Activated CD4-positive, alpha-beta memory T cell treated with anti-CD3 and anti-CD28 coated beads for 36 hours (primary cell): Measurements from ENCODE around the gene TJP3. TPM values are rescaled to one million over a fixed set of nuclear protein-coding genes. Genes with fewer than 3 reads are reported as not detected.

ENCODE experiments used
- CTCF ChIA-PET: fragments of 350-600 bp; sonication (Branson Sonifier 250); formaldehyde crosslinking; loops from one replicate; lab custom pipeline; 2021; ENCODE audit warnings: antibody characterized with exemption, inconsistent platforms; lab: Charles Lee
- POLR2A ChIA-PET: fragments of 350-600 bp; sonication (Branson Sonifier 250); formaldehyde crosslinking; loops from one replicate; lab custom pipeline; 2021; ENCODE audit warnings: antibody characterized with exemption; lab: Charles Lee
- DNase-seq: peaks from one replicate; pipeline ENCODE4 v3.0.0-alpha.2; 2020
- H3K27ac Mint-ChIP-seq: one replicate; pipeline ENCODE4 v1.8.0; 2021; ENCODE audit warnings: mixed read lengths
- H3K27me3 Mint-ChIP-seq: one replicate; pipeline ENCODE4 v1.8.0; 2021; ENCODE audit warnings: mixed read lengths
- H3K36me3 Mint-ChIP-seq: one replicate; pipeline ENCODE4 v1.8.0; 2021; ENCODE audit warnings: mixed read lengths
- H3K4me1 Mint-ChIP-seq: one replicate; pipeline ENCODE4 v1.8.0; 2021; ENCODE audit warnings: low read depth, mixed read lengths
- H3K4me3 Mint-ChIP-seq: one replicate; pipeline ENCODE4 v1.8.0; 2021; ENCODE audit warnings: mild to moderate bottlenecking, mixed read lengths
- H3K9me3 Mint-ChIP-seq: one replicate; pipeline ENCODE4 v1.8.0; 2021; ENCODE audit warnings: mixed read lengths
- intact Hi-C: fragments of 100-400 bp; cut with micrococcal nuclease; formaldehyde crosslinking; loops from one replicate; pipeline ENCODE4 v1.15.1; 2023
- total RNA-seq, 2 experiments: library from RNA; stranded (reverse); gene quantifications; one replicate each; pipeline ENCODE4 v1.2.3, GENCODE V29; 2021

The TJP3 gene
- total RNA-seq, 2 experiments from 2014 or later, result 3.1 to 3.7 TPM

- H3K27me3 Mint-ChIP-seq, result no peaks in the 10 kb centered on the region
- no peaks in the 10 kb centered on the region for H3K36me3 Mint-ChIP-seq
- H3K9me3 Mint-ChIP-seq, result no peaks in the 10 kb centered on the region
- ChIA-PET POLR2A (no interaction called here), CTCF (interaction anchor here (0.6 to 0.7 kb wide), 2 partner anchors 26 kb away, joined by 3 read pairs; no protein-coding TSS in a partner anchor)
- H3K4me3 Mint-ChIP-seq, result no peak overlapping the region
- no peak overlapping the region for H3K27ac Mint-ChIP-seq
- no peak for DNase-seq
- intact Hi-C loops, result no loop called here
- H3K4me1 Mint-ChIP-seq, result peaks cover 23% of the 10 kb centered on the region
Observed at GRCh38 chr19:3695986-3696659, 12.1 kb upstream of the TJP3 start.

GRCh38 chr19:3696660-3696995 is 11.6 kb upstream of the TJP3 start:
- ChIA-PET CTCF (interaction anchor here (1.5 kb wide), 1 partner anchor 30 kb away, joined by 6 read pairs; no protein-coding TSS in a partner anchor), POLR2A (no interaction called here)
- H3K4me1 Mint-ChIP-seq, result peaks cover 18% of the 10 kb centered on the region
- H3K27ac Mint-ChIP-seq, result no peak overlapping the region
- intact Hi-C loops, result no loop called here
- H3K9me3 Mint-ChIP-seq, result no peaks in the 10 kb centered on the region
- H3K4me3 Mint-ChIP-seq, result no peak overlapping the region
- no peak for DNase-seq
- no peaks in the 10 kb centered on the region for H3K27me3 Mint-ChIP-seq
- no peaks in the 10 kb centered on the region for H3K36me3 Mint-ChIP-seq

- H3K27me3 Mint-ChIP-seq, result no peaks in the 10 kb centered on the region
- ChIA-PET CTCF (interaction anchor here (1.2 to 1.5 kb wide), 3 partner anchors 9 to 31 kb away, joined by 6 to 7 read pairs (median 6); no protein-coding TSS in a partner anchor), POLR2A (no interaction called here)
- DNase-seq, result no peak
- H3K27ac Mint-ChIP-seq, result no peak overlapping the region
- H3K9me3 Mint-ChIP-seq, result no peaks in the 10 kb centered on the region
- no peaks in the 10 kb centered on the region for H3K36me3 Mint-ChIP-seq
- no peak overlapping the region for H3K4me3 Mint-ChIP-seq
- peaks cover 18% of the 10 kb centered on the region for H3K4me1 Mint-ChIP-seq
- intact Hi-C loops, result no loop called here
Observed at GRCh38 chr19:3697094-3697493, 11.1 kb upstream of the TJP3 start.

GRCh38 chr19:3697671-3698385 is 10.4 kb upstream of the TJP3 start:
- no peaks in the 10 kb centered on the region for H3K9me3 Mint-ChIP-seq
- POLR2A ChIA-PET, result no interaction called here

DNA sequence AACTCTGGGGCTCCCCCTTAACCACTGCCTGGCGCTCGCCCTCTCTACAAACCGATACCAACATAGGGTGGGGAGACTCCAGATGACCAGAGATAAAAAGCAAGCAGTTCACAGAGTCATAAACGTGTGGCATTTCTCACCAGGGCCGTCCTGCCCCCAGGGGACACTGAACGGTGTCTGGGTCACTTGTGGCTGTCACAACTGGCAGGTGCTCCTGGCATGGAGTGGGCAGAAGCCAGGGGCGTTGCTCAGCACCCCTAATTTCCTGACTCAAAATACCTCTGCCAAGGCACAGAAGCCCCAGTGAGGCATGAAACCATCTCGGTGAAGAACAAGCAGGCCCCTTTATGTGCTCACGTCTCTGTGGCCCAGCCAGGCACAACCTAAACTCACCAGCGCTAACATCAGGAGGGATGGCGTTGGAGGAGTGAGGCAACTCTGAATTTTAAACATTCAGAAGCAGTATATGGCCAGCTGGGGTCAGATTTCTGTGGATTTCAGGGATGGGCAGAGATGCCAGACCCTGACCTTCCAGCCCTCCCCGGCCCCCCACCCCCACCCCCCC is 9.7 kb upstream of the TJP3 start:
- H3K27ac Mint-ChIP-seq, result no peak overlapping the region
- peak overlapping the region; percentile 37 for H3K4me3 Mint-ChIP-seq
- intact Hi-C loops, result no loop called here

More at GRCh38 chr19:3697671-3698385, 10.4 kb upstream of the TJP3 start:
- Mint-ChIP-seq H3K36me3 (no peaks in the 10 kb centered on the region), H3K4me1 (peaks cover 18% of the 10 kb centered on the region), H3K27ac (no peak overlapping the region), H3K4me3 (no peak overlapping the region), H3K27me3 (no peaks in the 10 kb centered on the region)
- DNase-seq, result no peak
- CTCF ChIA-PET, result interaction anchor here (0.7 to 3.2 kb wide), 5 partner anchors 10 to 219 kb away, joined by 3 to 13 read pairs (median 6); no protein-coding TSS in a partner anchor
- intact Hi-C loops, result no loop called here

GRCh38 chr19:3698974-3699740 is 9.0 kb upstream of the TJP3 start:
- no peaks in the 10 kb centered on the region for H3K9me3 Mint-ChIP-seq
- peaks cover 18% of the 10 kb centered on the region for H3K4me1 Mint-ChIP-seq
- intact Hi-C loops, result no loop called here
- no peaks in the 10 kb centered on the region for H3K36me3 Mint-ChIP-seq
- H3K4me3 Mint-ChIP-seq, result peak overlapping the region; percentile 90
- CTCF ChIA-PET, result interaction anchor here (0.6 to 4.9 kb wide), 10 partner anchors 9 to 154 kb away, joined by 3 to 39 read pairs (median 4); partner anchors contain the start of gene MRPL54
- POLR2A ChIA-PET, result interaction anchor here (2.0 kb wide), 1 partner anchor 11 kb away, joined by 5 read pairs; no protein-coding TSS in a partner anchor
- DNase-seq, result peak; percentile 50
- H3K27ac Mint-ChIP-seq, result peak overlapping the region; percentile 30
- no peaks in the 10 kb centered on the region for H3K27me3 Mint-ChIP-seq

More for the DNA sequence above, 9.7 kb upstream of the TJP3 start:
- peaks cover 18% of the 10 kb centered on the region for H3K4me1 Mint-ChIP-seq
- H3K36me3 Mint-ChIP-seq, result no peaks in the 10 kb centered on the region
- DNase-seq, result no peak
- ChIA-PET POLR2A (no interaction called here), CTCF (interaction anchor here (0.7 to 4.9 kb wide), 6 partner anchors 8 to 220 kb away, joined by 3 to 39 read pairs (median 10); no protein-coding TSS in a partner anchor)
- no peaks in the 10 kb centered on the region for H3K27me3 Mint-ChIP-seq
- H3K9me3 Mint-ChIP-seq, result no peaks in the 10 kb centered on the region

DNA sequence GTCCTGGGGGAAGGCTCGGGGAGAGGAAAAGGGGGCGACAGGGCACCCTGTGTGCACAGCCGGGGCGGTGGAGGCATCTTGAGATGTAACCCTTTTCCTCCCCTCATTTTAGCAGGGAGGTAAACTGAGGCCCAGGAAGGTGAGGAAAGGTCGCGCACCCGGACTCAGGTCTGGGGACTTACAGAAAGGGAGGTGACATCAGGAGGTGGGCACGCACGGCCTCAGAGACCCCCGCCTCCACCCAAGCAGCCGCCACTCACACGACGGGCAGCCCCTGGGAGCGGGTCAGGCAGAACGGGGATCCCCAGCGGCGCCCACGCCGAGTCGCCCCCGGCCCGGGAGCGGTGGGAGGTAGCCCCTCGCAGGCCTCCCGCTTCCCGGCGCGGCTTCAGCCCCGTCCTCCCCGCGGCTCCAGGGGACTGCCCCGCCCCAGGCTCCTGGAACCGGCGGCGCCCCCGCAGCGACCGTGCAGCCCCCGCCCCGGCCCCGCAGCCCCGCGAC is 8.4 kb upstream of the TJP3 start:
- Mint-ChIP-seq H3K27me3 (no peaks in the 10 kb centered on the region), H3K4me3 (peak overlapping the region; percentile 90), H3K36me3 (no peaks in the 10 kb centered on the region), H3K4me1 (peaks cover 18% of the 10 kb centered on the region), H3K27ac (peak overlapping the region; percentile 30), H3K9me3 (no peaks in the 10 kb centered on the region)
- DNase-seq, result peak; percentile 31
- intact Hi-C loops, result loop anchor here (1.0 to 2.0 kb wide), 2 partner anchors 33 to 63 kb away; partner anchors contain the start of gene MRPL54
- CTCF ChIA-PET, result interaction anchor here (0.6 to 4.9 kb wide), 12 partner anchors 9 to 155 kb away, joined by 3 to 39 read pairs (median 4); partner anchors contain the start of gene MRPL54
- POLR2A ChIA-PET, result interaction anchor here (2.0 kb wide), 1 partner anchor 12 kb away, joined by 5 read pairs; no protein-coding TSS in a partner anchor

GRCh38 chr19:3700242-3701032 is 7.7 kb upstream of the TJP3 start, which contains the start of gene PIP5K1C:
Gene PIP5K1C, minus strand, starts transcription at chr19:3700468. Its CDS starts 78 bp downstream, at chr19:3700390.
- H3K27me3 Mint-ChIP-seq, result peaks cover 2% of the 10 kb centered on the region
- ChIA-PET CTCF (interaction anchor here (0.6 to 4.9 kb wide), 14 partner anchors 10 to 155 kb away, joined by 3 to 39 read pairs (median 4); partner anchors contain the start of genes GIPC3 and MRPL54), POLR2A (interaction anchor here (2.0 kb wide), 1 partner anchor 12 kb away, joined by 5 read pairs; no protein-coding TSS in a partner anchor)
- peak within 1 kb of the TSS; percentile 90 for H3K4me3 Mint-ChIP-seq
- no peaks in the 10 kb centered on the region for H3K36me3 Mint-ChIP-seq
- no peaks in the 10 kb centered on the region for H3K9me3 Mint-ChIP-seq
- intact Hi-C loops, result loop anchor here (1.0 to 2.0 kb wide), 2 partner anchors 34 to 62 kb away; partner anchors contain the start of gene MRPL54
- H3K4me1 Mint-ChIP-seq, result peaks cover 18% of the 10 kb centered on the region
- peak; percentile 94 for DNase-seq
- peak within 1 kb of the TSS; percentile 56 for H3K27ac Mint-ChIP-seq

DNA sequence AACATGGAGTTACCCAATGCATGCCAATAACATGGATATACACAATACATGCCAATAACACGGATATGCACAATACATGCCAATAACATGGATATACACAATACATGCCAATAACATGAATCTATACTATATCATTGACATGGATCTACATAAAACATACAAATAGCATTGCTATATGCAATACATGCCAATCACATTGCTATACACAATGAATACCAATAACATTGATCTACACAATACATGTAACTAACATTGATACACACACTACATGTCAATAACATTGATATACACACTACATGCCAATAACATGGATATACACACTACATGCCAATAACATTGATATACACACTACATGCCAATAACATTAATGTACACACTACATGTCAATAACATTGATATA is 7.0 kb upstream of the TJP3 start:
- intact Hi-C loops, result loop anchor here (2.0 kb wide), 1 partner anchor 62 kb away; the partner anchor contains the start of gene MRPL54
- no peak for DNase-seq
- POLR2A ChIA-PET, result interaction anchor here (2.0 kb wide), 1 partner anchor 13 kb away, joined by 5 read pairs; no protein-coding TSS in a partner anchor
- no peak overlapping the region for H3K4me3 Mint-ChIP-seq
- H3K27me3 Mint-ChIP-seq, result peaks cover 4% of the 10 kb centered on the region
- no peaks in the 10 kb centered on the region for H3K36me3 Mint-ChIP-seq
- CTCF ChIA-PET, result interaction anchor here (0.7 to 4.9 kb wide), 5 partner anchors 11 to 144 kb away, joined by 3 to 39 read pairs (median 13); partner anchors contain the start of gene GIPC3
- peaks cover 18% of the 10 kb centered on the region for H3K4me1 Mint-ChIP-seq
- H3K27ac Mint-ChIP-seq, result no peak overlapping the region
- H3K9me3 Mint-ChIP-seq, result no peaks in the 10 kb centered on the region

- no peaks in the 10 kb centered on the region for H3K36me3 Mint-ChIP-seq
- H3K9me3 Mint-ChIP-seq, result no peaks in the 10 kb centered on the region
- ChIA-PET CTCF (interaction anchor here (0.6 to 3.7 kb wide), 8 partner anchors 12 to 403 kb away, joined by 3 to 21 read pairs (median 4); no protein-coding TSS in a partner anchor), POLR2A (no interaction called here)
- DNase-seq, result no peak
- H3K4me3 Mint-ChIP-seq, result no peak overlapping the region
- H3K27me3 Mint-ChIP-seq, result peaks cover 4% of the 10 kb centered on the region
- H3K27ac Mint-ChIP-seq, result no peak overlapping the region
- intact Hi-C loops, result no loop called here
- no peaks in the 10 kb centered on the region for H3K4me1 Mint-ChIP-seq
Observed at GRCh38 chr19:3707868-3708206, 347 bp upstream of the TJP3 start.
